H9 (cell line): Measurements from ENCODE around the gene CLDN34. TPM values are rescaled to one million over a fixed set of nuclear protein-coding genes. Genes with fewer than 3 reads are reported as not detected.

Experiments
- DNase-seq: peaks from one replicate; pipeline ENCODE4 v3.0.0-alpha.2; 2017
- H2AFZ ChIP-seq: one replicate; pipeline ENCODE4 v1.6.1; 2013; ENCODE audit warnings: mild to moderate bottlenecking, low read length, control low read depth, moderate library complexity
- H2AK5ac ChIP-seq: 2 replicates; pipeline ENCODE4 v1.6.1; 2013; ENCODE audit warnings: low read length, control low read depth, mixed read lengths; ENCODE audit not compliant: insufficient read length
- H2BK120ac ChIP-seq: one replicate; pipeline ENCODE4 v1.6.1; 2013; ENCODE audit warnings: low read depth, mild to moderate bottlenecking, low read length, control low read depth, inconsistent platforms; ENCODE audit not compliant: poor library complexity, severe bottlenecking
- H2BK12ac ChIP-seq: 2 replicates; pipeline ENCODE4 v1.6.1; 2013; ENCODE audit warnings: low read length, control low read depth, mixed read lengths, low read depth; ENCODE audit not compliant: insufficient read length
- H2BK15ac ChIP-seq: 2 replicates; pipeline ENCODE4 v1.6.1; 2013; ENCODE audit warnings: low read depth, low read length, control low read depth
- H2BK20ac ChIP-seq: one replicate; pipeline ENCODE4 v1.6.1; 2013; ENCODE audit warnings: low read depth, mild to moderate bottlenecking, low read length, control low read depth, inconsistent platforms; ENCODE audit not compliant: poor library complexity, severe bottlenecking
- H2BK5ac ChIP-seq: 2 replicates; pipeline ENCODE4 v1.6.1; 2013; ENCODE audit warnings: low read length, control low read depth, mixed read lengths; ENCODE audit not compliant: insufficient read length
- H3K14ac ChIP-seq: 2 replicates; pipeline ENCODE4 v1.6.1; 2013; ENCODE audit warnings: low read length, control low read depth; ENCODE audit not compliant: insufficient read depth
- H3K18ac ChIP-seq: 2 replicates; pipeline ENCODE4 v1.6.1; 2013; ENCODE audit warnings: low read depth, mild to moderate bottlenecking, mixed read lengths, low read length, control low read depth; ENCODE audit not compliant: insufficient read length
- H3K23ac ChIP-seq: 2 replicates; pipeline ENCODE4 v1.6.1; 2013; ENCODE audit warnings: low read length, control low read depth, mixed read lengths, low read depth; ENCODE audit not compliant: insufficient read length
- H3K23me2 ChIP-seq: 2 replicates; pipeline ENCODE4 v1.6.1; 2013; ENCODE audit warnings: low read depth, mild to moderate bottlenecking, mixed read lengths, low read length, control low read depth; ENCODE audit not compliant: insufficient read length, poor library complexity, severe bottlenecking
- H3K27ac ChIP-seq: 2 replicates; pipeline ENCODE4 v1.5.1; 2013; ENCODE audit warnings: low read length, control low read depth, mixed read lengths, low read depth; ENCODE audit not compliant: insufficient read length
- H3K27me3 ChIP-seq: 2 replicates; pipeline ENCODE4 v1.6.1; 2013; ENCODE audit warnings: low read length, control low read depth, inconsistent platforms; ENCODE audit not compliant: insufficient read depth
- H3K4ac ChIP-seq: 2 replicates; pipeline ENCODE4 v1.6.1; 2013; ENCODE audit warnings: low read depth, mild to moderate bottlenecking, control low read depth, inconsistent platforms, low read length, moderate library complexity
- H3K4me1 ChIP-seq: 2 replicates; pipeline ENCODE4 v1.6.1; 2013; ENCODE audit warnings: low read length, control low read depth, inconsistent platforms; ENCODE audit not compliant: insufficient read depth
- H3K4me2 ChIP-seq: 2 replicates; pipeline ENCODE4 v1.6.1; 2013; ENCODE audit warnings: low read length, control low read depth, mixed read lengths; ENCODE audit not compliant: insufficient read length, insufficient read depth
- H3K56ac ChIP-seq: 2 replicates; pipeline ENCODE4 v1.6.1; 2013; ENCODE audit warnings: low read depth, mild to moderate bottlenecking, mixed read lengths, low read length, control low read depth; ENCODE audit not compliant: insufficient read length
- H3K79me1 ChIP-seq: 2 replicates; pipeline ENCODE4 v1.6.1; 2013; ENCODE audit warnings: low read depth, mild to moderate bottlenecking, moderate library complexity, low read length, control low read depth, inconsistent platforms; ENCODE audit not compliant: insufficient read depth, poor library complexity, severe bottlenecking
- H3K79me2 ChIP-seq: 2 replicates; pipeline ENCODE4 v1.6.1; 2013; ENCODE audit warnings: low read length, control low read depth, inconsistent platforms; ENCODE audit not compliant: insufficient read depth
- H3K9ac ChIP-seq: 2 replicates; pipeline ENCODE4 v1.6.1; 2013; ENCODE audit warnings: low read length, control low read depth, mixed read lengths; ENCODE audit not compliant: insufficient read length; ENCODE audit errors: extremely low read depth
- H3K9me3 ChIP-seq: one replicate; pipeline ENCODE4 v1.6.1; 2013; ENCODE audit warnings: low read depth, low read length, inconsistent platforms; ENCODE audit not compliant: control insufficient read depth
- H3T11ph ChIP-seq: one replicate; pipeline ENCODE4 v1.6.1; 2013; ENCODE audit warnings: mild to moderate bottlenecking, low read length, control low read depth, inconsistent platforms
- H4K20me1 ChIP-seq: one replicate; pipeline ENCODE4 v1.6.1; 2013; ENCODE audit not compliant: control insufficient read depth, insufficient read length, insufficient read depth
- H4K5ac ChIP-seq: 2 replicates; pipeline ENCODE4 v1.6.1; 2013; ENCODE audit warnings: low read depth, mild to moderate bottlenecking, mixed read lengths, low read length, control low read depth; ENCODE audit not compliant: insufficient read length
- H4K8ac ChIP-seq: replicated peaks from 2 replicates; pipeline ENCODE4 v1.6.1; 2013; ENCODE audit warnings: low read length, control low read depth, mixed read lengths, low read depth; ENCODE audit not compliant: insufficient read length
- H4K91ac ChIP-seq: 2 replicates; pipeline ENCODE4 v1.6.1; 2013; ENCODE audit warnings: low read depth, mild to moderate bottlenecking, moderate library complexity, mixed read lengths, low read length, control low read depth; ENCODE audit not compliant: insufficient read length
- H3K27ac Mint-ChIP-seq, 3 experiments: 2 replicates in 2 of 3; 3 replicates in 1 of 3; pipeline ENCODE4 v1.8.0; 2020 to 2021; ENCODE audit warnings: mixed read lengths in 3 of 3, mild to moderate bottlenecking in 1 of 3, moderate library complexity in 1 of 3
- H3K27me3 Mint-ChIP-seq: 2 replicates; pipeline ENCODE4 v1.8.0; 2021; ENCODE audit warnings: low read depth, mild to moderate bottlenecking, moderate library complexity, mixed read lengths
- H3K36me3 Mint-ChIP-seq, 3 experiments: 2 replicates in 2 of 3; 3 replicates in 1 of 3; pipeline ENCODE4 v1.8.0; 2020 to 2021; ENCODE audit warnings: low read depth in 3 of 3, mixed read lengths in 3 of 3; ENCODE audit not compliant: insufficient read depth in 1 of 3
- H3K4me1 Mint-ChIP-seq, 2 experiments: 2 replicates each; pipeline ENCODE4 v1.8.0; 2020; ENCODE audit warnings: mixed read lengths in 2 of 2
- H3K4me3 Mint-ChIP-seq, 2 experiments: 2 replicates in 1 of 2; 3 replicates in 1 of 2; pipeline ENCODE4 v1.8.0; 2020 to 2021; ENCODE audit warnings: mild to moderate bottlenecking in 2 of 2, mixed read lengths in 2 of 2, moderate library complexity in 1 of 2
- H3K9me3 Mint-ChIP-seq, 2 experiments: 2 replicates in 1 of 2; 3 replicates in 1 of 2; pipeline ENCODE4 v1.8.0; 2020; ENCODE audit warnings: mild to moderate bottlenecking in 2 of 2, mixed read lengths in 2 of 2, moderate library complexity in 1 of 2
- CTCF ChIP-seq: fragments of 200-600 bp; sonication (generic); conservative IDR thresholded peaks from 3 replicates; pipeline ENCODE4 v1.8.0; 2021; ENCODE audit warnings: antibody characterized with exemption, mild to moderate bottlenecking
- WGBS: extraction: QIAGEN DNeasy Blood & Tissue Kit; methylation state at CpG from one replicate; pipeline ENCODE4 v1.1.7; 2013; ENCODE audit warnings: missing lambda C conversion rate, low lambda C conversion rate, mixed read lengths; ENCODE audit not compliant: insufficient read length; ENCODE audit errors: extremely low coverage; 5-methylcytosine and 5-hydroxymethylcytosine counted together
- total RNA-seq: library from RNA; stranded (reverse); gene quantifications from 2 replicates; pipeline ENCODE4 v1.2.1, GENCODE V29; 2021

CLDN34 gene
- total RNA-seq, 1 experiment from 2014 or later: 0.39 TPM

GRCh38 chrX:9980927-9981326, 13.8 kb downstream of the CLDN34 start:
- H4K91ac ChIP-seq: no peak overlapping the region
- H3K4me2 ChIP-seq: no peak overlapping the region
- no peak overlapping the region for H3K56ac ChIP-seq
- H4K20me1 ChIP-seq: no peaks in the 10 kb centered on the region
- no peak overlapping the region for H2BK5ac ChIP-seq
- H3K9ac ChIP-seq: no peak overlapping the region
- Mint-ChIP-seq H3K27me3 (no peaks in the 10 kb centered on the region), H3K4me3 (no peak overlapping the region), H3K36me3 (peaks cover 0 to 17% (median 9%) of the 10 kb centered on the region in 3 experiments; a peak in 6 of 7 replicates), H3K9me3 (peaks cover 45 to 46% of the 10 kb centered on the region in 2 experiments), H3K27ac (peak overlapping the region in 2 of 3 experiments; percentile 59 to 84; a peak in 4 of 7 replicates), H3K4me1 (peaks cover 14 to 38% of the 10 kb centered on the region in 2 experiments)
- no peak overlapping the region for H2BK120ac ChIP-seq
- TF ChIP-seq CTCF: no peak
- H3K4ac ChIP-seq: no peak overlapping the region
- H2AFZ ChIP-seq: no peak overlapping the region
- H3K14ac ChIP-seq: no peak overlapping the region
- no peak overlapping the region for H2AK5ac ChIP-seq
- H2BK15ac ChIP-seq: no peak overlapping the region
- H4K5ac ChIP-seq: no peak overlapping the region
- H3K4me1 ChIP-seq: peaks cover 7% of the 10 kb centered on the region; the same call in 1 of the 2 replicates
- no peak overlapping the region for H3K23ac ChIP-seq
- H2BK12ac ChIP-seq: no peak overlapping the region
- H3T11ph ChIP-seq: no peak overlapping the region
- H3K9me3 ChIP-seq: no peaks in the 10 kb centered on the region
- no peaks in the 10 kb centered on the region for H3K79me2 ChIP-seq
- WGBS: no CpG with 5 or more reads among the region's 5 CpGs
- no peak overlapping the region for H2BK20ac ChIP-seq
- no peak for DNase-seq
- no peak overlapping the region for H4K8ac ChIP-seq
- H3K23me2 ChIP-seq: no peaks in the 10 kb centered on the region
- H3K27ac ChIP-seq: no peak overlapping the region
- no peaks in the 10 kb centered on the region for H3K27me3 ChIP-seq
- H3K18ac ChIP-seq: no peak overlapping the region
- H3K79me1 ChIP-seq: no peaks in the 10 kb centered on the region
